Esophagus mucosa (tissue), 1 donor: ENCODE measurements around the gene CYB5D1. TPM values are rescaled to one million over a fixed set of nuclear protein-coding genes. Genes with fewer than 3 reads are reported as not detected.
A peak's percentile ranks its signal among the peaks of the same experiment; 100 is the strongest.

Experiments used
- ATAC-seq: fragments of 200-7000 bp; cut with Tn5 transposase; one replicate; pipeline ENCODE4 v1.9.1; 2020
- total RNA-seq: library from RNA; stranded (reverse); gene quantifications from one replicate; pipeline ENCODE4 v1.2.4, GENCODE V29; 2023
- donor health status: DM: yes; HTN: yes; CAD: no.

CYB5D1 gene
- total RNA-seq, 1 donor from 2014 or later: 7.6 TPM

- ATAC-seq: peak; percentile 0
Measured at GRCh38 chr17:7834542-7834956, 23.3 kb upstream of the CYB5D1 start.

- ATAC-seq: peak; percentile 74
Measured at GRCh38 chr17:7834957-7835813, 22.6 kb upstream of the CYB5D1 start.

- ATAC-seq: peak; percentile 3
Measured at GRCh38 chr17:7835814-7836595, 21.8 kb upstream of the CYB5D1 start.

- ATAC-seq: peak; percentile 33
Measured at GRCh38 chr17:7836596-7837407, 21.0 kb upstream of the CYB5D1 start.

- ATAC-seq: no peak
Measured at GRCh38 chr17:7837408-7838088, 20.3 kb upstream of the CYB5D1 start.

- no peak for ATAC-seq
Measured at GRCh38 chr17:7838090-7839075, 19.4 kb upstream of the CYB5D1 start.

- no peak for ATAC-seq
Measured at GRCh38 chr17:7839190-7839875, 18.5 kb upstream of the CYB5D1 start.

GRCh38 chr17:7839876-7840261 lies 17.9 kb upstream of the CYB5D1 start:
- no peak for ATAC-seq

- no peak for ATAC-seq
Measured at GRCh38 chr17:7840441-7840840, 17.4 kb upstream of the CYB5D1 start.

GRCh38 chr17:7840875-7841274 lies 16.9 kb upstream of the CYB5D1 start:
- ATAC-seq: no peak

- ATAC-seq: peak; percentile 64
Measured at GRCh38 chr17:7841396-7841914, 16.3 kb upstream of the CYB5D1 start.

GRCh38 chr17:7841915-7842379 lies 15.9 kb upstream of the CYB5D1 start:
- ATAC-seq: peak; percentile 52

GRCh38 chr17:7842380-7843256 lies 15.2 kb upstream of the CYB5D1 start:
- peak; percentile 24 for ATAC-seq

- ATAC-seq: no peak
Measured at GRCh38 chr17:7843257-7843535, 14.6 kb upstream of the CYB5D1 start.

- peak; percentile 48 for ATAC-seq
Measured at GRCh38 chr17:7843536-7844291, 14.1 kb upstream of the CYB5D1 start.

GRCh38 chr17:7844292-7845154 lies 13.3 kb upstream of the CYB5D1 start:
- ATAC-seq: peak; percentile 69

- no peak for ATAC-seq
Measured at GRCh38 chr17:7845359-7846062, 12.3 kb upstream of the CYB5D1 start.
